CD14-positive monocyte (primary cell): ENCODE measurements around the gene ICAM3. TPM values are rescaled to one million over a fixed set of nuclear protein-coding genes. Genes with fewer than 3 reads are reported as not detected.
A peak's percentile ranks its signal among the peaks of the same experiment; 100 is the strongest.

ENCODE experiments used
- DNase-seq, 3 donors: peaks; one replicate each; pipeline ENCODE4 v3.0.0-alpha.2; 2011 to 2022
- H2AFZ ChIP-seq: 2 replicates; pipeline ENCODE4 v1.6.0; 2012; ENCODE audit warnings: mild to moderate bottlenecking, low read depth, low read length, inconsistent platforms; ENCODE audit not compliant: insufficient read depth, poor library complexity, severe bottlenecking
- H3K27ac ChIP-seq, 2 donors: 1 replicate in 1 of 2; 2 replicates in 1 of 2; pipeline ENCODE4 v1.5.1; 2012 to 2013; ENCODE audit warnings: low read length in 2 of 2, control low read depth in 1 of 2, inconsistent platforms in 1 of 2, low read depth in 1 of 2, mild to moderate bottlenecking in 1 of 2
- H3K27me3 ChIP-seq, 2 donors: one replicate each; pipeline versions ENCODE4 v1.6.0 to v1.6.1; 2011 to 2013; ENCODE audit warnings: low read length in 2 of 2; ENCODE audit not compliant: control insufficient read depth in 2 of 2, insufficient read depth in 2 of 2
- H3K36me3 ChIP-seq, 2 donors: replicated peaks in 1 of 2; 1 replicate in 1 of 2; 2 replicates in 1 of 2; pipeline versions ENCODE4 v1.5.1 to v1.6.1; 2012 to 2013; ENCODE audit warnings: low read length in 2 of 2, control low read depth in 1 of 2, inconsistent platforms in 1 of 2, mild to moderate bottlenecking in 1 of 2; ENCODE audit not compliant: insufficient read depth in 2 of 2, control insufficient read depth in 1 of 2
- H3K4me1 ChIP-seq, 2 donors: 1 replicate in 1 of 2; 2 replicates in 1 of 2; pipeline versions ENCODE4 v1.5.1 to v1.6.1; 2012 to 2013; ENCODE audit warnings: low read length in 2 of 2, control low read depth in 1 of 2, inconsistent platforms in 1 of 2, mild to moderate bottlenecking in 1 of 2, moderate library complexity in 1 of 2; ENCODE audit not compliant: insufficient read depth in 2 of 2, control insufficient read depth in 1 of 2
- H3K4me2 ChIP-seq: replicated peaks from 2 replicates; pipeline ENCODE3; 2012; ENCODE audit warnings: low read length, moderate library complexity, mild to moderate bottlenecking; ENCODE audit not compliant: poor library complexity, severe bottlenecking; ENCODE audit errors: extremely low read depth
- H3K4me3 ChIP-seq, 3 experiments: fragments of 200-600 bp in 1 of 3; sonication (generic) in 1 of 3; replicated peaks in 1 of 3; 1 replicate in 2 of 3; 2 replicates in 1 of 3; pipeline ENCODE4 v1.5.1; 2011 to 2013; ENCODE audit warnings: low read length in 3 of 3, mild to moderate bottlenecking in 3 of 3, control low read depth in 2 of 3, low read depth in 2 of 3, inconsistent platforms in 1 of 3, moderate library complexity in 1 of 3
- H3K79me2 ChIP-seq: 2 replicates; pipeline ENCODE4 v1.6.0; 2012; ENCODE audit warnings: mild to moderate bottlenecking, control low read depth, inconsistent platforms, low read length, moderate library complexity; ENCODE audit not compliant: insufficient read depth
- H3K9ac ChIP-seq: 2 replicates; pipeline ENCODE4 v1.6.0; 2017; ENCODE audit warnings: low read length, mild to moderate bottlenecking; ENCODE audit not compliant: insufficient read depth, poor library complexity, severe bottlenecking
- H3K9me3 ChIP-seq, 2 donors: replicated peaks in 1 of 2; 1 replicate in 1 of 2; 2 replicates in 1 of 2; pipeline versions ENCODE4 v1.5.1 to v1.6.1; 2012 to 2013; ENCODE audit warnings: low read length in 2 of 2, control low read depth in 1 of 2; ENCODE audit not compliant: control insufficient read depth in 1 of 2, insufficient read depth in 1 of 2
- H4K20me1 ChIP-seq: 2 replicates; pipeline ENCODE4 v1.6.0; 2012; ENCODE audit warnings: mild to moderate bottlenecking, low read length, control low read depth, moderate library complexity; ENCODE audit not compliant: insufficient read depth
- H3K27ac Mint-ChIP-seq, 7 donors: one replicate each; pipeline ENCODE4 v1.8.0; 2020; ENCODE audit warnings: mild to moderate bottlenecking in 7 of 7, mixed read lengths in 7 of 7, moderate library complexity in 6 of 7, inconsistent platforms in 2 of 7
- H3K27me3 Mint-ChIP-seq, 3 donors: one replicate each; pipeline ENCODE4 v1.8.0; 2021 to 2022; ENCODE audit warnings: low read depth in 3 of 3, mild to moderate bottlenecking in 3 of 3, mixed read lengths in 3 of 3, moderate library complexity in 3 of 3, inconsistent platforms in 1 of 3
- H3K36me3 Mint-ChIP-seq, 2 donors: one replicate each; pipeline ENCODE4 v1.8.0; 2020; ENCODE audit warnings: mixed read lengths in 2 of 2, inconsistent platforms in 1 of 2, mild to moderate bottlenecking in 1 of 2
- H3K4me1 Mint-ChIP-seq: one replicate; pipeline ENCODE4 v1.8.0; 2020; ENCODE audit warnings: mild to moderate bottlenecking, mixed read lengths
- H3K4me3 Mint-ChIP-seq, 2 donors: one replicate each; pipeline ENCODE4 v1.8.0; 2020; ENCODE audit warnings: mild to moderate bottlenecking in 2 of 2, mixed read lengths in 2 of 2, moderate library complexity in 1 of 2
- H3K9me3 Mint-ChIP-seq, 7 donors: one replicate each; pipeline ENCODE4 v1.8.0; 2020 to 2022; ENCODE audit warnings: mixed read lengths in 7 of 7, mild to moderate bottlenecking in 6 of 7, moderate library complexity in 6 of 7, inconsistent platforms in 2 of 7
- CTCF ChIP-seq: fragments of 200-600 bp; IDR thresholded peaks from one replicate; pipeline ENCODE4 v1.8.0; 2022; ENCODE audit warnings: antibody characterized with exemption, mild to moderate bottlenecking
- WGBS: methylation state at CpG from one replicate; pipeline ENCODE4 v1.1.5; 2013; ENCODE audit warnings: missing lambda C conversion rate; ENCODE audit not compliant: insufficient coverage; 5-methylcytosine and 5-hydroxymethylcytosine counted together
- intact Hi-C, 2 donors: fragments of 100-400 bp; cut with micrococcal nuclease; formaldehyde crosslinking; loops; one replicate each; pipeline versions ENCODE4 v1.15.0 to v1.15.1; 2023
- polyA plus RNA-seq, 3 donors: library from polyadenylated mRNA; depleted of rRNA in 1 of 3; unstranded in 2 of 3; stranded (reverse) in 1 of 3; fragments of 300-500 nt in 2 of 3; fragments of >200 nt in 1 of 3; fragmentation: Illumina TruSeq in 2 of 3; gene quantifications; 1 replicate in 2 of 3; 2 replicates in 1 of 3; pipeline ENCODE4 v1.2.3, GENCODE V29; 2012 to 2021

Gene ICAM3
- polyA plus RNA-seq, 3 donors, result 189 to 234 (median 198) TPM

- H3K9me3 ChIP-seq, result peaks cover 6 to 22% of the 10 kb centered on the region in 2 donors
These were observed 48.4 kb downstream of the ICAM3 start for GRCh38 chr19:10290876-10291553.

More at GRCh38 chr19:10290876-10291553, 48.4 kb downstream of the ICAM3 start:
- Histone ChIP-seq H3K36me3 (peaks cover 2% of the 10 kb centered on the region in 2 donors), H3K4me2 (peak overlapping the region; percentile 78), H3K4me3 (peak overlapping the region; percentile 12 to 74 (median 29)), H3K4me1 (peaks cover 97% of the 10 kb centered on the region in 2 donors), H2AFZ (peak overlapping the region; percentile 73), H3K27ac (no peak overlapping the region), H3K79me2 (no peaks in the 10 kb centered on the region), H4K20me1 (peaks cover 16% of the 10 kb centered on the region), H3K27me3 (peaks cover 36 to 83% of the 10 kb centered on the region in 2 donors), H3K9ac (peak overlapping the region; percentile 33)
- WGBS, result under 1% methylated on average over 57 of the region's 57 CpGs
- Mint-ChIP-seq H3K4me1 (peaks cover 87% of the 10 kb centered on the region), H3K36me3 (peaks cover 20 to 27% of the 10 kb centered on the region in 2 donors), H3K27ac (peak overlapping the region in 2 of 7 donors; percentile 19 to 66), H3K4me3 (peak overlapping the region; percentile 75 to 94), H3K9me3 (peaks cover 0 to 51% (median 31%) of the 10 kb centered on the region in 7 donors), H3K27me3 (peaks cover 74 to 90% (median 86%) of the 10 kb centered on the region in 3 donors)
- no peak for TF ChIP-seq CTCF
- peak; percentile 30 to 68 (median 61) for DNase-seq
- intact Hi-C loops, result no loop called here
